CD14-positive monocyte (primary cell): ENCODE data around the gene SPNS1. TPM values are rescaled to one million over a fixed set of nuclear protein-coding genes. Genes with fewer than 3 reads are reported as not detected.

Experiments
- DNase-seq, 3 donors: peaks; one replicate each; pipeline ENCODE4 v3.0.0-alpha.2; 2011 to 2022
- H2AFZ ChIP-seq: 2 replicates; pipeline ENCODE4 v1.6.0; 2012; ENCODE audit warnings: mild to moderate bottlenecking, low read depth, low read length, inconsistent platforms; ENCODE audit not compliant: insufficient read depth, poor library complexity, severe bottlenecking
- H3K27ac ChIP-seq, 2 donors: 1 replicate in 1 of 2; 2 replicates in 1 of 2; pipeline ENCODE4 v1.5.1; 2012 to 2013; ENCODE audit warnings: low read length in 2 of 2, control low read depth in 1 of 2, inconsistent platforms in 1 of 2, low read depth in 1 of 2, mild to moderate bottlenecking in 1 of 2
- H3K27me3 ChIP-seq, 2 donors: one replicate each; pipeline versions ENCODE4 v1.6.0 to v1.6.1; 2011 to 2013; ENCODE audit warnings: low read length in 2 of 2; ENCODE audit not compliant: control insufficient read depth in 2 of 2, insufficient read depth in 2 of 2
- H3K36me3 ChIP-seq, 2 donors: replicated peaks in 1 of 2; 1 replicate in 1 of 2; 2 replicates in 1 of 2; pipeline versions ENCODE4 v1.5.1 to v1.6.1; 2012 to 2013; ENCODE audit warnings: low read length in 2 of 2, control low read depth in 1 of 2, inconsistent platforms in 1 of 2, mild to moderate bottlenecking in 1 of 2; ENCODE audit not compliant: insufficient read depth in 2 of 2, control insufficient read depth in 1 of 2
- H3K4me1 ChIP-seq, 2 donors: 1 replicate in 1 of 2; 2 replicates in 1 of 2; pipeline versions ENCODE4 v1.5.1 to v1.6.1; 2012 to 2013; ENCODE audit warnings: low read length in 2 of 2, control low read depth in 1 of 2, inconsistent platforms in 1 of 2, mild to moderate bottlenecking in 1 of 2, moderate library complexity in 1 of 2; ENCODE audit not compliant: insufficient read depth in 2 of 2, control insufficient read depth in 1 of 2
- H3K4me2 ChIP-seq: replicated peaks from 2 replicates; pipeline ENCODE3; 2012; ENCODE audit warnings: low read length, moderate library complexity, mild to moderate bottlenecking; ENCODE audit not compliant: poor library complexity, severe bottlenecking; ENCODE audit errors: extremely low read depth
- H3K4me3 ChIP-seq, 3 experiments: fragments of 200-600 bp in 1 of 3; sonication (generic) in 1 of 3; replicated peaks in 1 of 3; 1 replicate in 2 of 3; 2 replicates in 1 of 3; pipeline ENCODE4 v1.5.1; 2011 to 2013; ENCODE audit warnings: low read length in 3 of 3, mild to moderate bottlenecking in 3 of 3, control low read depth in 2 of 3, low read depth in 2 of 3, inconsistent platforms in 1 of 3, moderate library complexity in 1 of 3
- H3K79me2 ChIP-seq: 2 replicates; pipeline ENCODE4 v1.6.0; 2012; ENCODE audit warnings: mild to moderate bottlenecking, control low read depth, inconsistent platforms, low read length, moderate library complexity; ENCODE audit not compliant: insufficient read depth
- H3K9ac ChIP-seq: 2 replicates; pipeline ENCODE4 v1.6.0; 2017; ENCODE audit warnings: low read length, mild to moderate bottlenecking; ENCODE audit not compliant: insufficient read depth, poor library complexity, severe bottlenecking
- H3K9me3 ChIP-seq, 2 donors: replicated peaks in 1 of 2; 1 replicate in 1 of 2; 2 replicates in 1 of 2; pipeline versions ENCODE4 v1.5.1 to v1.6.1; 2012 to 2013; ENCODE audit warnings: low read length in 2 of 2, control low read depth in 1 of 2; ENCODE audit not compliant: control insufficient read depth in 1 of 2, insufficient read depth in 1 of 2
- H4K20me1 ChIP-seq: 2 replicates; pipeline ENCODE4 v1.6.0; 2012; ENCODE audit warnings: mild to moderate bottlenecking, low read length, control low read depth, moderate library complexity; ENCODE audit not compliant: insufficient read depth
- H3K27ac Mint-ChIP-seq, 7 donors: one replicate each; pipeline ENCODE4 v1.8.0; 2020; ENCODE audit warnings: mild to moderate bottlenecking in 7 of 7, mixed read lengths in 7 of 7, moderate library complexity in 6 of 7, inconsistent platforms in 2 of 7
- H3K27me3 Mint-ChIP-seq, 3 donors: one replicate each; pipeline ENCODE4 v1.8.0; 2021 to 2022; ENCODE audit warnings: low read depth in 3 of 3, mild to moderate bottlenecking in 3 of 3, mixed read lengths in 3 of 3, moderate library complexity in 3 of 3, inconsistent platforms in 1 of 3
- H3K36me3 Mint-ChIP-seq, 2 donors: one replicate each; pipeline ENCODE4 v1.8.0; 2020; ENCODE audit warnings: mixed read lengths in 2 of 2, inconsistent platforms in 1 of 2, mild to moderate bottlenecking in 1 of 2
- H3K4me1 Mint-ChIP-seq: one replicate; pipeline ENCODE4 v1.8.0; 2020; ENCODE audit warnings: mild to moderate bottlenecking, mixed read lengths
- H3K4me3 Mint-ChIP-seq, 2 donors: one replicate each; pipeline ENCODE4 v1.8.0; 2020; ENCODE audit warnings: mild to moderate bottlenecking in 2 of 2, mixed read lengths in 2 of 2, moderate library complexity in 1 of 2
- H3K9me3 Mint-ChIP-seq, 7 donors: one replicate each; pipeline ENCODE4 v1.8.0; 2020 to 2022; ENCODE audit warnings: mixed read lengths in 7 of 7, mild to moderate bottlenecking in 6 of 7, moderate library complexity in 6 of 7, inconsistent platforms in 2 of 7
- WGBS: methylation state at CpG from one replicate; pipeline ENCODE4 v1.1.5; 2013; ENCODE audit warnings: missing lambda C conversion rate; ENCODE audit not compliant: insufficient coverage; 5-methylcytosine and 5-hydroxymethylcytosine counted together
- intact Hi-C, 2 donors: fragments of 100-400 bp; cut with micrococcal nuclease; formaldehyde crosslinking; loops; one replicate each; pipeline versions ENCODE4 v1.15.0 to v1.15.1; 2023
- polyA plus RNA-seq, 3 donors: library from polyadenylated mRNA; depleted of rRNA in 1 of 3; unstranded in 2 of 3; stranded (reverse) in 1 of 3; fragments of 300-500 nt in 2 of 3; fragments of >200 nt in 1 of 3; fragmentation: Illumina TruSeq in 2 of 3; gene quantifications; 1 replicate in 2 of 3; 2 replicates in 1 of 3; pipeline ENCODE4 v1.2.3, GENCODE V29; 2012 to 2021
- TF ChIP-seq, protein P1 (sequence below): fragments of 200-600 bp; IDR thresholded peaks from one replicate; pipeline ENCODE4 v1.8.0; 2022; ENCODE audit warnings: antibody characterized with exemption, mild to moderate bottlenecking

Gene SPNS1
- polyA plus RNA-seq, 3 donors: 93.4 to 104 (median 97.2) TPM

DNA sequence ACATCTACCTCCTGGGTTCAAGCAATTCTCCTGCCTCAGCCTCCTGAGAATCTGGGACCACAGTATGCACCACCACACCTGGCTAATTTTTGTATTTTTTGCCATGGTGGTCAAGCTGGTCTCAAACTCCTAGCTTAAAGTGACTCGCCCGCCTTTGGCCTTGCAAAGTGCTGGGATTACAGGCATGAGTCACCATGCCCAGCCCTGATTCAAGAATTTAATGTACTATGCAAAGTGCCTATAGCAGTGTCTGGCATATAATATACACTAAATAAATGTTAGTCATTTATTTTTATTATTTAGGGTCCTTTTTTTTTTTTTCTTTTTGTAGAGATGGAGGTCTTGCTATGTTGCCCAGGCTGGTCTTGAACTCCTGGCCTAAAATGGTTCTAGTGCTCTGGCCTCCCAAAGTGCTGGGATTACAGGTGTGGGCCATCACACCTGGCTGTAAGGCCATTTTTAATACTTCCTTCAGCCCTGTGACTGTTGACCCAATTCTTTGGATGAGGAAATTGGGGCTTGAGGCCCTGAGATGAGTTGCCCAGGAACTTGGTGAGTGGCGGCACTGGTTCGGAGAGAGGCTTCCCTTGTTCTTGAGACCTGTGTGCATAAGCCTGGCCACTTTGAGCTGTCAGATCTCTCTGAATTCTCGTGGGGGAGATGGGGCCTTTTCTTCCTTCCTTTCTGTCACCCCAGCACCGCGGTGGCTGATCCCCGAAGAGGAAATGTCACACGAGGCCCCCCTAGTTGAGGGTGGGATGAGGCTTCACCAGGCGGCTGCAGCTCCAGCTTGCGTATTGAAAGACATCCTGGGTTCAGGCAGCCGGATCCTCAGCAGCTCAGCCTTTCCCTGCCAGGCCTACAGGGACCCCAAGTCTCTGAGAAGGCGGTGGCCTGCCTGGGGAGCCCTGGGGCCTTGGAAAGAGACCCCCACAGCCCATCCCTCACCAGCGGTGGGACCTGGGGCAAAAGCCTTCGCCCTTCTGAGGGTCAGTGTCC lies 49.0 kb downstream of the SPNS1 start:
- no peaks in the 10 kb centered on the region for H3K9me3 Mint-ChIP-seq
- no peaks in the 10 kb centered on the region for H3K9me3 ChIP-seq
- H3K4me1 ChIP-seq: peaks cover 0 to 5% of the 10 kb centered on the region in 2 donors
- peak overlapping the region; percentile 30 for H2AFZ ChIP-seq
- no peak overlapping the region for H3K9ac ChIP-seq
- DNase-seq: peak in 2 of 3 donors; percentile 18 to 61
- intact Hi-C loops: no loop called here
- peak overlapping the region in 1 of 2 donors; percentile 30 for H3K4me3 Mint-ChIP-seq
- H3K27ac Mint-ChIP-seq: no peak overlapping the region
- TF ChIP-seq, protein P1, sequence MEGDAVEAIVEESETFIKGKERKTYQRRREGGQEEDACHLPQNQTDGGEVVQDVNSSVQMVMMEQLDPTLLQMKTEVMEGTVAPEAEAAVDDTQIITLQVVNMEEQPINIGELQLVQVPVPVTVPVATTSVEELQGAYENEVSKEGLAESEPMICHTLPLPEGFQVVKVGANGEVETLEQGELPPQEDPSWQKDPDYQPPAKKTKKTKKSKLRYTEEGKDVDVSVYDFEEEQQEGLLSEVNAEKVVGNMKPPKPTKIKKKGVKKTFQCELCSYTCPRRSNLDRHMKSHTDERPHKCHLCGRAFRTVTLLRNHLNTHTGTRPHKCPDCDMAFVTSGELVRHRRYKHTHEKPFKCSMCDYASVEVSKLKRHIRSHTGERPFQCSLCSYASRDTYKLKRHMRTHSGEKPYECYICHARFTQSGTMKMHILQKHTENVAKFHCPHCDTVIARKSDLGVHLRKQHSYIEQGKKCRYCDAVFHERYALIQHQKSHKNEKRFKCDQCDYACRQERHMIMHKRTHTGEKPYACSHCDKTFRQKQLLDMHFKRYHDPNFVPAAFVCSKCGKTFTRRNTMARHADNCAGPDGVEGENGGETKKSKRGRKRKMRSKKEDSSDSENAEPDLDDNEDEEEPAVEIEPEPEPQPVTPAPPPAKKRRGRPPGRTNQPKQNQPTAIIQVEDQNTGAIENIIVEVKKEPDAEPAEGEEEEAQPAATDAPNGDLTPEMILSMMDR: no peak
- peaks cover 6 to 8% (median 7%) of the 10 kb centered on the region in 3 donors for H3K27me3 Mint-ChIP-seq
- H3K4me3 ChIP-seq: no peak overlapping the region
- H3K4me2 ChIP-seq: no peak overlapping the region
- H3K27ac ChIP-seq: no peak overlapping the region
- H3K36me3 ChIP-seq: no peaks in the 10 kb centered on the region
- H3K4me1 Mint-ChIP-seq: peaks cover 7% of the 10 kb centered on the region
- H3K79me2 ChIP-seq: no peaks in the 10 kb centered on the region
- 28% methylated on average over 5 of the region's 15 CpGs for WGBS
- no peaks in the 10 kb centered on the region for H4K20me1 ChIP-seq
- H3K36me3 Mint-ChIP-seq: no peaks in the 10 kb centered on the region
- no peaks in the 10 kb centered on the region for H3K27me3 ChIP-seq

DNA sequence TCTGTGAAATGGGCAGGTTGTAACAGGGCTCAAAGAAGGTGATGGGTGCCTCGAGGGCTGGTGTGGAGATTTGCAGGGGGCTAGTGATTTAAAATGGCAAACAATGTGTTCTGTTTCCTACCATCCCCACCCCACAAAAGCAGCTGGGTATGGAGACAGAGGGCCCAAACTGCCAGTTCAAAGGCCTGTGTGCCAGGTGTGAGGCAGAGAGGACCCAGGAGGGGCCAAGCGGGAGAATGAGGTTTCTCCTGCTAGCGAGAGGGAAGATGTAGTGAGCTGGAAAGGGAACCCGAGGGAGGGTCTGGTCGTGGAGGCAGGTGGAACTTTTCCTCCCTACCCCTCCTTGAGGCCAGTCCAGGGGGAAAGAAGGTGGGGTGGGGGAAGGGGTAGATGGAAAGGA lies 49.7 kb downstream of the SPNS1 start:
- intact Hi-C loops: no loop called here
- TF ChIP-seq, protein P1: no peak

More for the DNA sequence above, 49.7 kb downstream of the SPNS1 start:
- DNase-seq: no peak
- Histone ChIP-seq H2AFZ (peak overlapping the region; percentile 30), H3K79me2 (no peaks in the 10 kb centered on the region), H3K27ac (no peak overlapping the region), H3K27me3 (no peaks in the 10 kb centered on the region), H3K4me3 (no peak overlapping the region), H3K4me1 (peaks cover 0 to 5% of the 10 kb centered on the region in 2 donors), H3K9me3 (no peaks in the 10 kb centered on the region), H3K4me2 (no peak overlapping the region), H3K36me3 (no peaks in the 10 kb centered on the region), H4K20me1 (no peaks in the 10 kb centered on the region), H3K9ac (no peak overlapping the region)
- peaks cover 7% of the 10 kb centered on the region for H3K4me1 Mint-ChIP-seq
- H3K27ac Mint-ChIP-seq: no peak overlapping the region
- peaks cover 6 to 8% (median 7%) of the 10 kb centered on the region in 3 donors for H3K27me3 Mint-ChIP-seq
- H3K36me3 Mint-ChIP-seq: no peaks in the 10 kb centered on the region
- no peaks in the 10 kb centered on the region for H3K9me3 Mint-ChIP-seq
- WGBS: 80% methylated on average over 2 of the region's 5 CpGs
- H3K4me3 Mint-ChIP-seq: no peak overlapping the region
